ENCODE data around the gene CELA3B.
"Not testable (repeated sequence)": the region's sequence is repeated elsewhere in the genome, so short reads cannot be mapped to it uniquely, and the experiment has no call there.

- TF ChIP-seq CTCF (IDR thresholded peaks at IDR 0.05); POLR2AphosphoS5 (IDR thresholded peaks at IDR 0.05; ENCODE audit: low read depth, low read length); TCF7L2 (IDR thresholded peaks at IDR 0.05; ENCODE audit: low read depth, low read length): not testable (repeated sequence)
Measured at GRCh38 chr1:22002461-22002860, 25.6 kb downstream of the CELA3B start.

All from Panc1 (cell line).